Measurements from ENCODE around the gene KLC1. TPM values are rescaled to one million over a fixed set of nuclear protein-coding genes. Genes with fewer than 3 reads are reported as not detected.

KLC1 gene
- total RNA-seq, 1 donor from 2014 or later: 975 TPM

GRCh38 chr14:103593577-103593976 is 35.4 kb upstream of the KLC1 start:
- no peak for TF ChIP-seq CTCF (IDR thresholded peaks at IDR 0.05; ENCODE audit: partially characterized antibody, unreplicated experiment)
- DNase-seq: no peak
- H3K27ac Mint-ChIP-seq (ENCODE audit: unreplicated experiment): peak overlapping the region; percentile 99
- no peak overlapping the region for H3K4me3 Mint-ChIP-seq (ENCODE audit: unreplicated experiment)
- peaks cover 15% of the 10 kb centered on the region for H3K27me3 Mint-ChIP-seq (ENCODE audit: unreplicated experiment)
- H3K36me3 Mint-ChIP-seq (ENCODE audit: unreplicated experiment): no peaks in the 10 kb centered on the region
- peaks cover 25% of the 10 kb centered on the region for H3K4me1 Mint-ChIP-seq (ENCODE audit: low read depth, unreplicated experiment)
- peaks cover 18% of the 10 kb centered on the region for H3K9me3 Mint-ChIP-seq (ENCODE audit: unreplicated experiment)

- Mint-ChIP-seq H3K27me3 (ENCODE audit: unreplicated experiment) (peaks cover 15% of the 10 kb centered on the region), H3K9me3 (ENCODE audit: unreplicated experiment) (peaks cover 18% of the 10 kb centered on the region), H3K27ac (ENCODE audit: unreplicated experiment) (peak overlapping the region; percentile 99), H3K36me3 (ENCODE audit: unreplicated experiment) (no peaks in the 10 kb centered on the region), H3K4me3 (ENCODE audit: unreplicated experiment) (peak overlapping the region; percentile 78), H3K4me1 (ENCODE audit: low read depth, unreplicated experiment) (peaks cover 25% of the 10 kb centered on the region)
- peak; percentile 58 for DNase-seq
- no peak for TF ChIP-seq CTCF (IDR thresholded peaks at IDR 0.05; ENCODE audit: partially characterized antibody, unreplicated experiment)
These were observed 34.7 kb upstream of the KLC1 start for GRCh38 chr14:103594265-103594664.

GRCh38 chr14:103597623-103598377 is 31.2 kb upstream of the KLC1 start:
- no peak overlapping the region for H3K4me3 Mint-ChIP-seq (ENCODE audit: unreplicated experiment)
- TF ChIP-seq CTCF (IDR thresholded peaks at IDR 0.05; ENCODE audit: partially characterized antibody, unreplicated experiment): no peak
- H3K9me3 Mint-ChIP-seq (ENCODE audit: unreplicated experiment): peaks cover 22% of the 10 kb centered on the region
- no peak for DNase-seq
- H3K27ac Mint-ChIP-seq (ENCODE audit: unreplicated experiment): peak overlapping the region; percentile 33
- peaks cover 17% of the 10 kb centered on the region for H3K27me3 Mint-ChIP-seq (ENCODE audit: unreplicated experiment)
- no peaks in the 10 kb centered on the region for H3K36me3 Mint-ChIP-seq (ENCODE audit: unreplicated experiment)
- peaks cover 25% of the 10 kb centered on the region for H3K4me1 Mint-ChIP-seq (ENCODE audit: low read depth, unreplicated experiment)

- Mint-ChIP-seq H3K27ac (ENCODE audit: unreplicated experiment) (no peak overlapping the region), H3K4me1 (ENCODE audit: low read depth, unreplicated experiment) (peaks cover 21% of the 10 kb centered on the region), H3K27me3 (ENCODE audit: unreplicated experiment) (peaks cover 7% of the 10 kb centered on the region), H3K9me3 (ENCODE audit: unreplicated experiment) (peaks cover 12% of the 10 kb centered on the region), H3K4me3 (ENCODE audit: unreplicated experiment) (no peak overlapping the region), H3K36me3 (ENCODE audit: unreplicated experiment) (no peaks in the 10 kb centered on the region)
- no peak for TF ChIP-seq CTCF (IDR thresholded peaks at IDR 0.05; ENCODE audit: partially characterized antibody, unreplicated experiment)
- no peak for DNase-seq
These were observed 28.5 kb upstream of the KLC1 start for GRCh38 chr14:103600503-103600902.

GRCh38 chr14:103604620-103605019 is 24.4 kb upstream of the KLC1 start:
- TF ChIP-seq CTCF (IDR thresholded peaks at IDR 0.05; ENCODE audit: partially characterized antibody, unreplicated experiment): no peak
- Mint-ChIP-seq H3K36me3 (ENCODE audit: unreplicated experiment) (peaks cover 4% of the 10 kb centered on the region), H3K4me3 (ENCODE audit: unreplicated experiment) (no peak overlapping the region), H3K9me3 (ENCODE audit: unreplicated experiment) (peaks cover 20% of the 10 kb centered on the region), H3K4me1 (ENCODE audit: low read depth, unreplicated experiment) (peaks cover 28% of the 10 kb centered on the region), H3K27ac (ENCODE audit: unreplicated experiment) (no peak overlapping the region), H3K27me3 (ENCODE audit: unreplicated experiment) (peaks cover 19% of the 10 kb centered on the region)
- DNase-seq: no peak

Data from glutamatergic neuron (in vitro differentiated cells).